ENCODE measurements around the gene TNFRSF18. TPM values are rescaled to one million over a fixed set of nuclear protein-coding genes. Genes with fewer than 3 reads are reported as not detected.
"Not testable (repeated sequence)": the region's sequence is repeated elsewhere in the genome, so short reads cannot be mapped to it uniquely, and the experiment has no call there.

The TNFRSF18 gene
- total RNA-seq, 4 donors from 2014 or later: 0.49 to 0.67 TPM; not detected in 2

DNA sequence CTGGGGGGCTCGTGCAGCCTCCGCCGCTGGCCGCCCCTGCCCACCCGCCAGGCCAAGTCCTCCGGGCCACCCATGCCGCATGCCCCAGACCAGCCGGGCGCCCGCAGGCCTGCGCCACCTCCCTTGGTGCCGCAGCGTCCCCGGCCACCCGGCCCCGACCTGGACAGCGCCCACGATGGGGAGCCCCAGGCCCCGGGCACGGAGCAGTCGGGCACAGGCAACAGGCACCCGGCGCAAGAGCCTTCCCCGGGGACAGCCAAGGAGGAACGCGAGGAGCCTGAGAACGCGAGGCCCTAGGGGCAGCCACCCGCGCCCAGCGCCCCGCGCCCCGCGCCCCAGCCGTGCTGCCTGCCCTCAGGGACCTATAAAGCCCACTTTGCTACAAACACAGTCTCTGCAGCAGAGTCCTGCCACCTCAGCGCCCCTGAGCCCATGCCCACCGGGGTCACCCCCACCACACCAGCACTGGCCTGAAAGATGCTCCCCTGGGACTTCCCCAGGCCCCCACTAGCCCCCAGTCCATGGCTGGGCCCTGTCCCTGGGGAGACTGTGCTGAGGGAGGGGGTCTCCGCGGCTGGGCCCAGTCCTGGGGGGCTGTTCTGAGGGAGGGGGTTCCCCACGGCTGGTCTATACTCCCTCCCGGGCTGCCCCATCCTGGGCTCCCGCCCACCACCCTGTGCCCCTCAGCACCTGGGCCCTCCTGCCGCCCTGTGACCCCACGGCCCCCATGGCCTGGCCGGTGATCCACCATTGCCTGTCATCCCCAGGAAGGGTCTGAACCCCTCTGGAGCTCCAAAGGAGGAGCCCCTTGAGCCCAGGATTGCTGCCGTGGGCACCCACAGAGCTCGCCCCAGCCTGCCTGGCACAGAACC, 8.6 kb downstream of the TNFRSF18 start:
- Histone ChIP-seq H3K27me3 (no peaks in the 10 kb centered on the region), H3K4me1 (peaks cover 0 to 9% of the 10 kb centered on the region in 2 donors), H3K27ac (no peak overlapping the region), H3K36me3 (no peaks in the 10 kb centered on the region), H3K4me3 (replicated peaks in 1 of 3) (no peak overlapping the region), H3K9me3 (no peaks in the 10 kb centered on the region)
- WGBS, 2 donors: 89 to 100% methylated on average over 2 to 23 of the region's 48 CpGs
- no peak for DNase-seq
- no peak for TF ChIP-seq CTCF (IDR thresholded peaks at IDR 0.05)
- TF ChIP-seq POLR2A (IDR thresholded peaks at IDR 0.05): no peak
- intact Hi-C loops (cut with DNase I): no loop called here

DNA sequence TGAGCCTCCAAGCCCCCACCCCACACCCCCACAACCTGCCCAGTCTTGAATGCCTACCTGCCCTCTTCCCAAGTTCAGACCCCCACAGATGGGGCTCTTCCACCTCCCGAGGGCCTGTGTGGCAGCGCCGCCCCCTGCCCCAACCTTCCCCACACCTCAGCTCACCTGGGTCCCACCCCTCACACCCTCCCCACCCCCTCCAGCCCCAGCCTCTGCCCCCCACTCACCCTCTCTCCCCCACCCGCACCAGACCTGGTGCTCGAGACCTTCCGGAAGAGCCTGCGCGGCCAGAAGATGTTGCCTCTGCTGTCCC, 9.2 kb downstream of the TNFRSF18 start:
- Histone ChIP-seq H3K4me1 (peaks cover 0 to 9% of the 10 kb centered on the region in 2 donors), H3K27ac (no peak overlapping the region), H3K27me3 (no peaks in the 10 kb centered on the region), H3K9me3 (no peaks in the 10 kb centered on the region), H3K4me3 (replicated peaks in 1 of 3) (no peak overlapping the region), H3K36me3 (no peaks in the 10 kb centered on the region)
- intact Hi-C loops (cut with DNase I): no loop called here
- DNase-seq: no peak
- WGBS, 2 donors: 82 to 83% methylated on average over 3 to 7 of the region's 8 CpGs
- TF ChIP-seq POLR2A (IDR thresholded peaks at IDR 0.05) (no peak), CTCF (IDR thresholded peaks at IDR 0.05) (no peak)

DNA sequence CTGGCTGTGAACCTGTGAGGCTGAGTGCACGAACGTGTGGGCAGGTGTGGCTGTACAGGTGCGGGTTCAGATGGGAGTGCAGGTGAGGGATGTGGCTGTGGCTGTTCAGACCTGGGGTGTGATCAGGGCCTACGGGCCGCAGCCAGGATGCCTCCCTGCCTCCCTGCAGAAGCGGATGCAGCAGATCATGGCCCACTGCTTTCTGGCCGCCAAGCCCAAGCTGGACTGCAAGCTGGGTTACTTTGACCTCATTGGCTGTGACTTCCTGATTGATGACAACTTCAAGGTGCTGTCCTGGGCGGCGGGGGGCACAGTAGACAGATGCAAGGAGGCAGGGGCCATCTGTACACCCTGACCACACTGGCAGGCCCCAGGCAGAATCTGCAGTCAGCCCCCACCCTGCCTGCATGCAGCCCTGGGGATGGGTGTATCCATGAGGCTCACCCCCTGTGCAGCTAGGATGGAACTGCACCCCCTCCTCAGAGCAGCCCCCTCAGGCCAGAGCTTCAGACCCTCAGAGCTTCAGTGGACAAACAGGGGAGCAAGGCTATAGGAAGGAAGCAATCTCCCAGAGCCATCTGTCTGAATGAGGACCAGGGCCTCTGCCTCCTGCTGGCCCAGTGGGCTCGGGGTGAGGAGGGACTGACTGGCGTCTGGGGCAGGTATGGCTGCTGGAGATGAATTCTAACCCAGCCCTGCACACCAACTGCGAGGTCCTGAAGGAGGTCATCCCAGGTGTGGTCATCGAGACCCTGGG, 9.8 kb downstream of the TNFRSF18 start:
- Histone ChIP-seq H3K4me3 (replicated peaks in 1 of 3) (no peak overlapping the region), H3K9me3 (no peaks in the 10 kb centered on the region), H3K27ac (no peak overlapping the region), H3K27me3 (no peaks in the 10 kb centered on the region), H3K36me3 (no peaks in the 10 kb centered on the region), H3K4me1 (peaks cover 0 to 9% of the 10 kb centered on the region in 2 donors)
- WGBS, 2 donors: 80 to 84% methylated on average over 11 of the region's 13 CpGs
- intact Hi-C loops (cut with DNase I): no loop called here
- no peak for DNase-seq
- TF ChIP-seq POLR2A (IDR thresholded peaks at IDR 0.05) (no peak), CTCF (IDR thresholded peaks at IDR 0.05) (no peak)

DNA sequence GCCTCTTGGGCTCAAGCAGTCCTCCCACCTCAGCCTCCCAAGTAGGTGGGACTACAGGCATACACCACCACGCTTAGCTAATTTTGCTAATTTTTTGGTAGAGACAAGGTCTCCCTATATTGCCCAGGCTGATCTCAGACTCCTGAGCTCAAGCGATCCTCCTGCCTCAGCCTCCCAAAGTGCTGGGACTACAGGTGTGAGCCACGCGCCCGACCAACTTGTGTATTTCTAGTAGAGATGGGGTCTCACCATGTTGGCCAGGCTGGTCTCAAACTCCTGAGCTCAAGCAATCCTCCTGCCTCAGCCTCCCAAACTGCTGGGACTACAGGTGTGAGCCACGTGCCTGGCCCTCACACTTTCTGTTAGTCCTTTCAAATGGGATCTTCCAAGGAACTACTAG, 10.7 kb downstream of the TNFRSF18 start:
- DNase-seq; intact Hi-C loops (cut with DNase I); H3K4me3 ChIP-seq (replicated peaks in 1 of 3); H3K27ac ChIP-seq; H3K27me3 ChIP-seq; H3K36me3 ChIP-seq; H3K9me3 ChIP-seq; H3K4me1 ChIP-seq: not testable (repeated sequence)
- 95% methylated on average over 6 of the region's 6 CpGs for WGBS, 2 donors

DNA sequence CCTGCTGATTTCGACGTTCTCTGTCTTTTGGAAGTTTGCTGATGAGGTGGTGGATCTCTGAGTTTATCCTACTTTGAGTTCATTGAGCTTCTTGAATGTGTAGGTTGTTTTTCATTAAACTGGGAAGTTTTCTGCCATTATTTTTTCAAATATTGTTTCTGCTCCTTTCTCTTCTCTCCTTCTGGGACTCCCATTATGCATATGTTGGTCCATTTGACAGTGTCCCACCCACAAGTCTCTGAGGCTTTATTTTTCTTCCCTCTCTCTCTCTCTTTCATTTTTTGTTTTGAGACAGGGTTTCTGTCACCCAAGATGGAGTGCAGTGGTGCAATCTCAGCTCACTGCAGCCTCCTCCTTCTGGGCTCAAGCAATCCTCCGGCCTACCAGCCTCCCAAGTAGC, 11.7 kb downstream of the TNFRSF18 start:
- Histone ChIP-seq H3K9me3 (no peaks in the 10 kb centered on the region), H3K36me3 (no peaks in the 10 kb centered on the region), H3K4me1 (no peaks in the 10 kb centered on the region), H3K27me3 (no peaks in the 10 kb centered on the region), H3K4me3 (replicated peaks in 1 of 3) (no peak overlapping the region), H3K27ac (no peak overlapping the region)
- intact Hi-C loops (cut with DNase I): no loop called here
- TF ChIP-seq CTCF (IDR thresholded peaks at IDR 0.05) (no peak), POLR2A (IDR thresholded peaks at IDR 0.05) (no peak)
- 91 to 95% methylated on average over 3 of the region's 3 CpGs for WGBS, 2 donors
- DNase-seq: no peak

All from thyroid gland (tissue), 4 donors.